Neural progenitor cell (in vitro differentiated cells): Measurements from ENCODE around the gene ATP11A. TPM values are rescaled to one million over a fixed set of nuclear protein-coding genes. Genes with fewer than 3 reads are reported as not detected.
A peak's percentile ranks its signal among the peaks of the same experiment; 100 is the strongest.

Experiments used
- DNase-seq: peaks from one replicate; pipeline ENCODE4 v3.0.0-alpha.2; 2016; ENCODE audit warnings: low spot score
- H2AFZ ChIP-seq: fragments of 200-600 bp; sonication (generic); replicated peaks from 2 replicates; pipeline ENCODE4 v1.6.1; 2016; ENCODE audit warnings: antibody characterized with exemption
- H3F3A ChIP-seq: fragments of 200-600 bp; sonication (generic); 2 replicates; pipeline ENCODE4 v1.6.1; 2016; ENCODE audit warnings: antibody characterized with exemption, low read depth
- H3K27ac ChIP-seq: fragments of 200-600 bp; sonication (generic); 2 replicates; pipeline ENCODE4 v1.5.1; 2016; ENCODE audit warnings: mild to moderate bottlenecking
- H3K27me3 ChIP-seq: fragments of 200-600 bp; sonication (generic); 2 replicates; pipeline ENCODE4 v1.6.1; 2016; ENCODE audit warnings: mild to moderate bottlenecking, moderate library complexity
- H3K36me3 ChIP-seq: fragments of 200-600 bp; sonication (generic); 2 replicates; pipeline ENCODE4 v1.5.1; 2016
- H3K4me1 ChIP-seq: fragments of 200-600 bp; sonication (generic); 2 replicates; pipeline ENCODE4 v1.6.1; 2016; ENCODE audit warnings: mixed run types
- H3K4me2 ChIP-seq: fragments of 200-600 bp; sonication (generic); 2 replicates; pipeline ENCODE4 v1.6.1; 2016
- H3K4me3 ChIP-seq: fragments of 200-600 bp; sonication (generic); 2 replicates; pipeline ENCODE4 v1.5.1; 2016
- H3K79me2 ChIP-seq: fragments of 200-600 bp; sonication (generic); 2 replicates; pipeline ENCODE4 v1.6.1; 2016; ENCODE audit warnings: low read depth
- H3K9ac ChIP-seq: fragments of 200-600 bp; sonication (generic); 2 replicates; pipeline ENCODE4 v1.6.1; 2016
- H3K9me3 ChIP-seq: fragments of 200-600 bp; sonication (generic); 2 replicates; pipeline ENCODE4 v1.5.1; 2016; ENCODE audit warnings: low read depth
- H4K20me1 ChIP-seq: fragments of 200-600 bp; sonication (generic); 2 replicates; pipeline ENCODE4 v1.6.1; 2016; ENCODE audit warnings: low read depth
- H3K27ac Mint-ChIP-seq: 3 replicates; pipeline ENCODE4 v1.8.0; 2021; ENCODE audit warnings: mixed read lengths
- H3K27me3 Mint-ChIP-seq: 2 replicates; pipeline ENCODE4 v1.8.0; 2022; ENCODE audit warnings: low read depth, mild to moderate bottlenecking, inconsistent platforms, moderate library complexity, mixed read lengths; ENCODE audit not compliant: insufficient read depth
- H3K36me3 Mint-ChIP-seq: 3 replicates; pipeline ENCODE4 v1.8.0; 2021; ENCODE audit warnings: mixed read lengths
- H3K4me1 Mint-ChIP-seq: 3 replicates; pipeline ENCODE4 v1.8.0; 2021; ENCODE audit warnings: mixed read lengths
- H3K4me3 Mint-ChIP-seq: 3 replicates; pipeline ENCODE4 v1.8.0; 2021; ENCODE audit warnings: mild to moderate bottlenecking, moderate library complexity, mixed read lengths
- H3K9me3 Mint-ChIP-seq: 3 replicates; pipeline ENCODE4 v1.8.0; 2020; ENCODE audit warnings: mixed read lengths
- CTCF ChIP-seq: fragments of 200-600 bp; sonication (generic); IDR thresholded peaks from 2 replicates; pipeline ENCODE4 v1.5.1; 2017; ENCODE audit warnings: antibody characterized with exemption, mild to moderate bottlenecking
- EZH2 ChIP-seq: fragments of 200-600 bp; sonication (generic); IDR thresholded peaks from 2 replicates; pipeline ENCODE4 v1.6.1; 2017; ENCODE audit warnings: antibody characterized with exemption, mild to moderate bottlenecking, moderate library complexity
- EZH2phosphoT487 ChIP-seq: fragments of 200-600 bp; sonication (generic); IDR thresholded peaks from 2 replicates; pipeline ENCODE4 v1.6.1; 2017; ENCODE audit warnings: antibody characterized with exemption
- total RNA-seq: library from RNA; depleted of rRNA; stranded (reverse); fragments of >200 nt; gene quantifications from 2 replicates; pipeline ENCODE4 v1.2.3, GENCODE V29; 2015; ENCODE audit warnings: low replicate concordance

ATP11A gene
- total RNA-seq, 1 donor from 2014 or later = 12.6 TPM

- Histone ChIP-seq H3K36me3 (no peaks in the 10 kb centered on the region), H3K27ac (no peak overlapping the region), H2AFZ (no peak overlapping the region), H3K27me3 (no peaks in the 10 kb centered on the region), H3K9ac (no peak overlapping the region), H3K4me2 (no peak overlapping the region), H3F3A (peaks cover 3% of the 10 kb centered on the region), H3K4me1 (peaks cover 7% of the 10 kb centered on the region), H3K4me3 (no peak overlapping the region), H4K20me1 (peaks cover 7% of the 10 kb centered on the region), H3K79me2 (peaks cover 40% of the 10 kb centered on the region), H3K9me3 (no peaks in the 10 kb centered on the region)
- H3K4me3 Mint-ChIP-seq = no peak overlapping the region
- peaks cover 6% of the 10 kb centered on the region for H3K36me3 Mint-ChIP-seq
- H3K27me3 Mint-ChIP-seq = peaks cover 4% of the 10 kb centered on the region
- peak overlapping the region; percentile 76 for H3K27ac Mint-ChIP-seq
- no peaks in the 10 kb centered on the region for H3K9me3 Mint-ChIP-seq
- peaks cover 36% of the 10 kb centered on the region for H3K4me1 Mint-ChIP-seq
- DNase-seq = no peak
- TF ChIP-seq CTCF (no peak), EZH2 (no peak), EZH2phosphoT487 (no peak)
Measured at GRCh38 chr13:112751617-112752016, 61.8 kb downstream of the ATP11A start.

- Histone ChIP-seq H3K4me3 (no peak overlapping the region), H3K27ac (no peak overlapping the region), H3K79me2 (peaks cover 40% of the 10 kb centered on the region), H3K27me3 (no peaks in the 10 kb centered on the region), H3K9me3 (no peaks in the 10 kb centered on the region), H4K20me1 (peaks cover 7% of the 10 kb centered on the region), H3K36me3 (no peaks in the 10 kb centered on the region), H3K9ac (no peak overlapping the region), H3K4me1 (peaks cover 12% of the 10 kb centered on the region), H2AFZ (no peak overlapping the region), H3K4me2 (no peak overlapping the region), H3F3A (peaks cover 9% of the 10 kb centered on the region)
- Mint-ChIP-seq H3K27ac (peak overlapping the region; percentile 25), H3K4me3 (no peak overlapping the region), H3K36me3 (peaks cover 8% of the 10 kb centered on the region), H3K27me3 (peaks cover 4% of the 10 kb centered on the region), H3K9me3 (no peaks in the 10 kb centered on the region), H3K4me1 (peaks cover 41% of the 10 kb centered on the region)
- no peak for DNase-seq
- TF ChIP-seq EZH2phosphoT487 = no peak
- TF ChIP-seq EZH2 = no peak
- TF ChIP-seq CTCF = no peak
Measured at GRCh38 chr13:112752211-112752610, 62.4 kb downstream of the ATP11A start.

GRCh38 chr13:112752711-112753541, 63.1 kb downstream of the ATP11A start:
- Histone ChIP-seq H3K4me2 (no peak overlapping the region), H3K79me2 (peaks cover 47% of the 10 kb centered on the region), H3K27ac (no peak overlapping the region), H3K36me3 (no peaks in the 10 kb centered on the region), H3K9me3 (no peaks in the 10 kb centered on the region), H3K27me3 (no peaks in the 10 kb centered on the region), H3K4me1 (peaks cover 17% of the 10 kb centered on the region), H3K4me3 (no peak overlapping the region), H4K20me1 (peaks cover 5% of the 10 kb centered on the region), H3K9ac (no peak overlapping the region), H2AFZ (no peak overlapping the region), H3F3A (peaks cover 15% of the 10 kb centered on the region)
- DNase-seq = no peak
- H3K27me3 Mint-ChIP-seq = peaks cover 4% of the 10 kb centered on the region
- peak overlapping the region; percentile 25 for H3K27ac Mint-ChIP-seq
- peaks cover 4% of the 10 kb centered on the region for H3K9me3 Mint-ChIP-seq
- peaks cover 47% of the 10 kb centered on the region for H3K4me1 Mint-ChIP-seq
- TF ChIP-seq EZH2 (no peak), CTCF (no peak), EZH2phosphoT487 (no peak)
- no peak overlapping the region for H3K4me3 Mint-ChIP-seq
- H3K36me3 Mint-ChIP-seq = peaks cover 10% of the 10 kb centered on the region
